B cell (primary cell): ENCODE measurements around the gene PLA2G2E. TPM values are rescaled to one million over a fixed set of nuclear protein-coding genes. Genes with fewer than 3 reads are reported as not detected.

Source experiments
- ATAC-seq: fragments of 200-7000 bp; cut with Tn5 transposase; one replicate; pipeline ENCODE4 v1.10.0; 2021; ENCODE audit warnings: low read depth, mild to moderate bottlenecking, moderate number of reproducible peaks, moderate library complexity
- CTCF ChIA-PET: fragments of 350-600 bp; sonication (Branson Sonifier 250); formaldehyde crosslinking; loops from one replicate; lab custom pipeline; 2021; ENCODE audit warnings: antibody characterized with exemption, inconsistent platforms; lab: Charles Lee
- POLR2A ChIA-PET: fragments of 350-600 bp; sonication (Branson Sonifier 250); formaldehyde crosslinking; loops from one replicate; lab custom pipeline; 2021; ENCODE audit warnings: antibody characterized with exemption; lab: Charles Lee
- DNase-seq: peaks from one replicate; pipeline ENCODE4 v3.0.0; 2013
- H2AFZ ChIP-seq: 2 replicates; pipeline ENCODE4 v1.6.1; 2012; ENCODE audit warnings: mild to moderate bottlenecking, low read depth, low read length; ENCODE audit not compliant: insufficient read depth, poor library complexity, severe bottlenecking
- H3K27ac ChIP-seq, 2 donors: 1 replicate in 1 of 2; 2 replicates in 1 of 2; pipeline ENCODE4 v1.5.1; 2012 to 2013; ENCODE audit warnings: low read length in 2 of 2, mild to moderate bottlenecking in 2 of 2, moderate library complexity in 1 of 2
- H3K27me3 ChIP-seq, 4 experiments: fragments of 200-600 bp in 1 of 4; sonication (generic) in 1 of 4; replicated peaks in 1 of 4; 1 replicate in 2 of 4; 2 replicates in 2 of 4; pipeline versions ENCODE4 v1.6.1 to v1.7.0; 2013 to 2016; ENCODE audit warnings: low read length in 3 of 4, mild to moderate bottlenecking in 2 of 4, mixed read lengths in 1 of 4, moderate library complexity in 1 of 4; ENCODE audit not compliant: insufficient read depth in 4 of 4, control insufficient read depth in 3 of 4; ENCODE audit errors: control extremely low read depth in 1 of 4
- H3K36me3 ChIP-seq, 2 experiments: replicated peaks in 1 of 2; 1 replicate in 1 of 2; 2 replicates in 1 of 2; pipeline versions ENCODE4 v1.6.1 to v1.7.1; 2013; ENCODE audit warnings: low read length in 1 of 2; ENCODE audit not compliant: insufficient read depth in 2 of 2, control insufficient read depth in 1 of 2; ENCODE audit errors: control extremely low read depth in 1 of 2, extremely low read depth in 1 of 2
- H3K4me1 ChIP-seq, 2 donors: fragments of 200-600 bp in 1 of 2; sonication (generic) in 1 of 2; 1 replicate in 1 of 2; 2 replicates in 1 of 2; pipeline versions ENCODE4 v1.5.1 to v1.6.1; 2013 to 2017; ENCODE audit warnings: low read length in 2 of 2; ENCODE audit not compliant: control insufficient read depth in 2 of 2, insufficient read depth in 2 of 2
- H3K4me2 ChIP-seq: replicated peaks from 2 replicates; pipeline ENCODE3; 2012; ENCODE audit warnings: mild to moderate bottlenecking, low read depth, low read length; ENCODE audit not compliant: poor library complexity, severe bottlenecking
- H3K4me3 ChIP-seq, 5 experiments: fragments of 200-600 bp in 1 of 5; sonication (generic) in 1 of 5; 1 replicate in 3 of 5; 2 replicates in 2 of 5; pipeline versions ENCODE4 v1.5.1 to v1.7.0; 2011 to 2016; ENCODE audit warnings: low read length in 4 of 5, mild to moderate bottlenecking in 4 of 5, low read depth in 2 of 5, control low read depth in 1 of 5, moderate library complexity in 1 of 5; ENCODE audit not compliant: insufficient read depth in 1 of 5; ENCODE audit errors: control extremely low read depth in 1 of 5, extremely low read depth in 1 of 5
- H3K79me2 ChIP-seq: fragments of 200-600 bp; sonication (generic); one replicate; pipeline ENCODE4 v1.6.0; 2016; ENCODE audit warnings: low read length; ENCODE audit not compliant: control insufficient read depth, insufficient read depth
- H3K9ac ChIP-seq: fragments of 200-600 bp; sonication (generic); 2 replicates; pipeline ENCODE4 v1.6.1; 2017; ENCODE audit warnings: mild to moderate bottlenecking, low read length, moderate library complexity
- H3K9me3 ChIP-seq, 3 donors: one replicate each; pipeline versions ENCODE4 v1.6.1 to v1.7.1; 2013; ENCODE audit warnings: low read length in 2 of 3; ENCODE audit not compliant: control insufficient read depth in 2 of 3, insufficient read depth in 1 of 3; ENCODE audit errors: control extremely low read depth in 1 of 3
- H4K20me1 ChIP-seq: 2 replicates; pipeline ENCODE4 v1.6.0; 2012; ENCODE audit warnings: mild to moderate bottlenecking, low read length; ENCODE audit not compliant: insufficient read depth, control insufficient read depth, poor library complexity, severe bottlenecking
- H3K27ac Mint-ChIP-seq: one replicate; pipeline ENCODE4 v1.8.0; 2021; ENCODE audit warnings: mixed read lengths
- H3K27me3 Mint-ChIP-seq: one replicate; pipeline ENCODE4 v1.8.0; 2021; ENCODE audit warnings: mixed read lengths
- H3K4me1 Mint-ChIP-seq: one replicate; pipeline ENCODE4 v1.8.0; 2021; ENCODE audit warnings: mixed read lengths
- H3K4me3 Mint-ChIP-seq: one replicate; pipeline ENCODE4 v1.8.0; 2021; ENCODE audit warnings: mixed read lengths
- H3K9me3 Mint-ChIP-seq: one replicate; pipeline ENCODE4 v1.8.0; 2022; ENCODE audit warnings: mixed read lengths; ENCODE audit not compliant: insufficient read depth
- CTCF ChIP-seq: fragments of 200-600 bp; IDR thresholded peaks from one replicate; pipeline ENCODE4 v1.8.0; 2022; ENCODE audit warnings: antibody characterized with exemption, mild to moderate bottlenecking
- EZH2 ChIP-seq: IDR thresholded peaks from 2 replicates; pipeline ENCODE4 v1.6.1; 2012; ENCODE audit warnings: borderline replicate concordance, low read depth, mild to moderate bottlenecking, moderate library complexity, low read length; ENCODE audit not compliant: insufficient read depth, poor library complexity, severe bottlenecking
- WGBS: methylation state at CpG from one replicate; pipeline ENCODE4 v1.1.5; 2013; ENCODE audit warnings: missing lambda C conversion rate; ENCODE audit not compliant: insufficient coverage; 5-methylcytosine and 5-hydroxymethylcytosine counted together
- intact Hi-C: fragments of 100-400 bp; cut with micrococcal nuclease; formaldehyde crosslinking; loops from one replicate; pipeline ENCODE4 v1.10.0; 2022
- polyA plus RNA-seq: library from polyadenylated mRNA; depleted of rRNA; stranded (reverse); fragments of >200 nt; gene quantifications from 2 replicates; pipeline ENCODE4 v1.2.3, GENCODE V29; 2012
- total RNA-seq, 2 donors: library from RNA; stranded (reverse); fragments of 120-200 nt in 1 of 2; gene quantifications; 1 replicate in 1 of 2; 2 replicates in 1 of 2; pipeline versions ENCODE4 v1.2.3 to v1.2.4, GENCODE V29; 2013 to 2022

The PLA2G2E gene
- total and polyA plus RNA-seq, 2 donors (not counting 1 experiment from before 2014, with no cell fraction given), result not detected

- no peak overlapping the region for H3K27ac ChIP-seq
These were observed 46.7 kb upstream of the PLA2G2E start for GRCh38 chr1:19969898-19970660.

More at GRCh38 chr1:19969898-19970660, 46.7 kb upstream of the PLA2G2E start:
- Histone ChIP-seq H2AFZ (no peak overlapping the region), H3K4me3 (no peak overlapping the region), H3K36me3 (no peaks in the 10 kb centered on the region), H3K9me3 (no peaks in the 10 kb centered on the region), H3K9ac (no peak overlapping the region), H3K27me3 (peaks cover 0 to 12% (median 0%) of the 10 kb centered on the region in 4 experiments), H3K4me2 (no peak overlapping the region), H3K4me1 (no peaks in the 10 kb centered on the region), H3K79me2 (no peaks in the 10 kb centered on the region), H4K20me1 (no peaks in the 10 kb centered on the region)
- no peak for DNase-seq
- Mint-ChIP-seq H3K27ac (no peak overlapping the region), H3K4me3 (no peak overlapping the region), H3K9me3 (no peaks in the 10 kb centered on the region), H3K4me1 (peaks cover 2% of the 10 kb centered on the region), H3K27me3 (peaks cover 24% of the 10 kb centered on the region)
- CTCF ChIA-PET, result no interaction called here
- intact Hi-C loops, result no loop called here
- no peak for ATAC-seq
- WGBS, result 62% methylated on average over 4 of the region's 5 CpGs
- POLR2A ChIA-PET, result no interaction called here
- no peak for TF ChIP-seq CTCF
- TF ChIP-seq EZH2, result no peak
